M059J (cell line): ENCODE data around the gene CDK5RAP1. TPM values are rescaled to one million over a fixed set of nuclear protein-coding genes. Genes with fewer than 3 reads are reported as not detected.

Experiments
- DNase-seq: peaks from one replicate; pipeline ENCODE4 v3.0.0-alpha.2; 2012; ENCODE audit warnings: low read depth
- total RNA-seq: library from RNA; depleted of rRNA; stranded (reverse); fragments of >200 nt; shearing (Covaris generic); gene quantifications from 2 replicates; pipeline ENCODE4 v1.2.3, GENCODE V29; 2014; rRNA removed

CDK5RAP1 gene
- total RNA-seq, 1 experiment from 2014 or later, result 28.5 TPM

DNA sequence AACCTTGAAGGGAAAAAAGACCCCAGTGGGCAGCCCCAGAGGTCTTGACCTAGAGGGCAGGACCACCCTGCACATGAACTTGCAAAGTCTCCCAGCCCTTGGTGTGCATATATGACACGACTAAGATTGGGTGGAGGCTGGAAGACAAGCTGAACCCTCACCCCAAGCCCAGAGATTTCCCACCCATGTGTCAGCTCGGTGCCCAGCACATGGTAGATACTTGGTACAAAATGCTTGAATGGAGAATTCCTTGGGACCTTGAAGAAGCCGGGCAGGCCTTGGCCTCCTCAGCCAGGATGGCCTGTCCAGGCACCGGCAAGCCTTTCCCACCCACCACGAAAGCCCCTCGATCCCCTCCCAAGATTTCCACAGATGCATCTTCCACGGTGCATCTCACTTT lies 67.7 kb downstream of the CDK5RAP1 start:
- DNase-seq, result no peak

DNA sequence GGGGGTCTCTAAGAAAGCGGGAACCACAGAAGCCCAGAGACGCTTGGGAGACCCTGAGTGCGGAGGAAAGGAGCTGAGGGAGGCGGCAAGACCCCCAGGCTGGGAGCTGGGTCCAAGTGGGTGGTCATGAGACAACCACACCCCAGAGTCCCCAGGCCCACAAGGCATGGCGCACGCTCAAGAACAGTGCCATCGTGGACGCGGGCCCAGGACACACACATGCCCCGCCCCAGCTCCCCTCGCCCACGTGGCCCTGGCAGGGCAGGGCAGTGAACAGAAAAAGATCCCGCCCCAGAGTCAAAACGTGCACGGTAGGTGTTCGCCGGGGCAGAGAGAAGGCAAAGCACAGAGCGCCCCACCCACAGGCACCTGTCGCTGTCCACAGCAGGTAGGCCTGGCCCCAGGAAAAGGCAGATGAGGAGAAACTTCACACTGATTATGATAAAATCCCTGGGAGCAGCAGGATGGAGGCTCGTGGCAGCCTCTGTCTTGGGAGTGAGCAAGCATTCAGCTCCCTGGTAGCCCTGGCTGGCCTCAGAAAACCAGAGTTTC lies 68.3 kb downstream of the CDK5RAP1 start:
- no peak for DNase-seq

DNA sequence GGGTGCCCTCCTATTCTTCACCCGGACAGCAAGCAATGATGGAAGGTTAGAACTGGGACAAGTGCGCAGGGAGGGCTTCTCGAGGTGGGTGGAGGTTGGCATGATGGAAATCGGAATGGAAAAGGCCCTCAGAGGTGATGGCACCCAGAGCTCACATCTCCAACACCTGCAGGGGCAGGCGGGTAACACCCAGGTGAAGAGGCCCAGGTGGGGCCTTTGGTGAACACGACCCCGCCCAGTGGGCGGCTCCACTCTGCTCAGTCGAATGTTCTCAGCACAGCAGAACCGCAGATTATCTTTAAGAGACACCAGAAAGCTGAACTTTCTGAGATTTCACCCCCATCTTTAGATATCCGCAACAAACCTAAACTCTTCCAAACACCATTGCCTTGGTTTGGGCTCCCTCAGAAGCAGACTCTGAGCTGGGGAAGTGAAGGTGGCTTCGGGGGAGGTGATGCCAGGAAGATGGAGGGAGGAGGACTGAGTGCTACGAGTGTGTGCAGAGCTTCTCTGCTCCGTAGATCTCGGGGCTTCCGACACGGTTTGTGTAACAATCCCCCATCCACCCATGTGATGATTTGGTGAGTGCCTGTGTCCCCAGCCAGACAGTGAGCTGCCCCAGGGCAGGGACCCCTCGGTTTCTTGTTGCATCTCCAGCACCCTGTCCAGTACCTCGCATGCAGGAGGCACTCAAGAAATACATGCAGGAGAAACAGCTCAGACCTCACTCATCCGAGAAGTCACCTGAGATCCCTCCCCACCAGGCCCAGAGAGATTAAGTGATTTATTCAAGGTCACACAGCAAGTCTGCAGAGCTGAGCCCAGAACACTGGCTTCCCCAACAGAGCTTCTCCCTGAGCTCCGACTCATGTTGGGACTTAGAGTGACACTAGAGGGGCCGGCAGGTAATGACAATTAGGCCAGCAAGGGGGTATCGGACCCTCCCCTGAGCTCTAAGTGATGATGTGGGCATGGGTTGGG lies 72.9 kb downstream of the CDK5RAP1 start:
- DNase-seq, result no peak

DNA sequence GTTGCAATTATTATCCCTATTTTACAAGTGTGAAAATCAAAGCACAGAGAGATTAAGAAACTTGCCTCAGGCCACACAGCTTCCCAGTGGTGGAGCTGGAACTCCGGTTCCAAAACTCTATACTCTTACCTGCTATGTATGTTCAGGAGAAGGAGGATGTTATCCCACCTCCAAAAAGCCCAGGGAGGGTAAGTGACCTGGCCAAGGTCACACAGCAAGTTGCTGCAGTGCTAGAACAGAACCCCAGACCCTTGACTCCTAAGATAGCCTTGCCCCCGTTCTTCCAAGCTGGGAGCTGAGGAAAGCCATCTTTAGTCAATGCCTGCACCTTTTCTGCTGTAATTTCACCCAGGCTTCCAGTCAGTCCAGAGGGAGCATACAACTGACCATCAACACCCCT lies 76.0 kb downstream of the CDK5RAP1 start:
- no peak for DNase-seq

DNA sequence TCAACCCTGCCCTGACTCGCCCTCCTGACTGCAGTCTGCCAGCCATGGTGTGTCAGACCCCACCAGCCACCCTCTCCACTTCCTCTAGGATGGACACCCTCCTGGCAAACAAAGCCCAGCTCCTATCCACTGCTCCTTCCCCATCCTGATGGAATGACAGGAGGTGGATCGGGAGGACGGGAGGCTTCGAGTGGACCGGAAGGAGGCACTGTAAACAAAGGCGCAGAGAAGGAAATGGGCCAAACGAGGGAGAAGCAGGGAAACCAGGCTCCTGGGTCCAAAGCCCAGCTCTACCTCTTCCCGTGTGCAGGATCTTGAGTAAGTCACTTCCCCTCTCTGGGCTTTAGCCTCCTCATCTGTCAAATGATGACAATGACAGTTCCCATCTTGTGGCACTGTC lies 78.1 kb downstream of the CDK5RAP1 start:
- DNase-seq, result no peak

DNA sequence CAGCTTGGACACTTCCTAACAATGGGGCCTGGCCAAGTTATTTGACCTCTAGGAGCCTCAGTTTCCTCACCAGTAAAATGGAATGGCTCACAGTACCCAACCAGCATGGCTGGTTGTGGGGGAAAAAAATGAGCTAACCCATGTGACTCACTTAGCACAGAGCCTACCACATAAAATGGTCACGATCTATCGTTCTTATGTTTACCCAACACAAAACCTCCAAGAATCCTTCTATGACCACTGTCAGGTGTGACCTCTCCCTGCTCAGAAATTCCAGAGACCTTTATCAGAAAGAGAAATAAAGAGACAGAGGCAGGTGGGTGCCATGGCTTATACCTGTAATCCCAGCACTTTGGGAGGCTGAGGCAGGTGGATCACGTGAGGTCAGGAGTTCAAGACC lies 78.9 kb downstream of the CDK5RAP1 start:
- DNase-seq, result peak; percentile 54

DNA sequence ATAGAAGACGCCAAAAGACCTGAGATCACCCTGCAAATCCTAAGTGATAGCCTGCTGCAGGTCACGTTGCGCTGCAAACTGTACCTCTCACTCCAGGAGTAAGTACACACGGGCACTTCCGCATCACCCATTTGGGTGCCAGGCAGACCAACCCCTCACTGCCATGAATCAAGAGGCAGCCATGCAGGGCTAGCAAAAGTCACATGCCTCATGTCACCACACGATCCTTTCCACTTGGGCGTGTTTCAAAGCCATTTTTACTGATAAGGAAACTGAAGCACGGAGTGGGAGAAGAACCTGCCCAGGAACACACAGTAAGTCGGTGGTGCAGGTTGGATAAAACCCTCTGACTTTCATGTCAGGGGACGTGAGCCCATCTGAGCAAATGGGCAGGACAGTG lies 81.3 kb downstream of the CDK5RAP1 start:
- DNase-seq, result no peak

DNA sequence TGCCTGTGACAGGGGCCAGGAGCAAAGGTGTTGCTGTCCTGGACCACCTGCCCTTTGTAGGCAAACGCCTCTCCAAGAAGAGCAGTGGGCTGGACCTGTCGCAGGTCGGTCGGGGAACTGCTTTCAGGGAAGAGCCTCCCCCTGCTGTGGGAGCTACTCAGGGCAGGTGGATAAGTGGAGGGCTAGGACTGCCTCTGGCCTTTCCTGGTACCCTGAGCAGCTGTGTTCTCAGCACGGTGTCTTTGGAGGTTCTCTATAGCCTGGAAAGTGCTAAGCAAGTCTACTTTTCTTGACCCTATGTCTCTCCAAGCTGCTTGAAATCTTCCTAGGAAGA lies 83.3 kb downstream of the CDK5RAP1 start:
- DNase-seq, result no peak

DNA sequence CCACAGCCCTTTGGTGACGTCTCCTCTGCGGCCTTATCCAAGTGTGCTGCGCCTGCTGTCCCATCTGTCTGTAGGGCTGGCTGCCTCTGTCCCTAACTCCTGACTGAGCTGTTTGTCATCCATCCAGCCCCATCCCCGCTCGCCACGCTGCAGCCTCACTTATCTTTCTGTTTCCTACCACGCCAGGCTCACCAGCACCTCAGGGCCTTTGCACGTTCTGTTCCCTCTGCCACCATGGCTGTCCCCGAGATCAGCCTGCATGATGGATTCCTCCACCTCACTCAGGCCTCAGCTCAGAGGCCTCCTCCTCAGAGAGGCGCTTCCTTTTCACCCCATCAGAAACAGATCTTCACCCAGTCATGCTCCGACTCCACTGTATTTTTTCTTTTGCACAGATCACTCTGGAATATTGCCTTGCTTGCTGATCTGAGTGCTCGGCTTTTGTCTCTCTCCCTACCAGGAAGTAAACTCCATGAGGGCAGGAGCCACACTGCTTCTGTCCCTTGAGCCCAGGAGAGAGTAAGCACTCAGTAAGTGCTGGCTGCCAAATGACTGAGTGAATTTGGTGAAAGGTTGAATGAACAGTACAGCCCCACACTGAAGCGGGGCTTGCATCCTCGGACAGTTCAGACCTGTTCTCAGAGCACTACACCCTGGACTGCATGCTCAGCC lies 83.8 kb downstream of the CDK5RAP1 start:
- DNase-seq, result no peak

DNA sequence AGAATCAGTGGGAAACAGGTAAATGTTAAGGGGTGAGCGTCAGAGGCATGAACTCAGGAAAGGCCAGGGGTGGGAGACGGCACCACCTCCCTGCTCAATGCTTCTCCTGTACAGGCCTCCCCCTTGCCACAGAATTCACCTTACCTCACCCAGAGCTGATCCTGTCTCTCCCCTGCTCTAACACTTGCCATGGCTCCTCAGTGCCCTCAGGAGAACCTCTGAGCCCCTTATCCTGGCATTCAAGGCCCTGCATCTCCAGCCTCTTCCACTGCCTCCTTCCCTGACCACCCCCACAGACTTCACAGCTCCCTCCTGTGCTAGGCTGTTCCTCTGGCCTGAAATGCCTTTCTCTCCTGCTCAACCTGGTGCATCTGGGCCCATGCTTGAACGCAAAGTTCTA lies 84.4 kb downstream of the CDK5RAP1 start:
- no peak for DNase-seq

DNA sequence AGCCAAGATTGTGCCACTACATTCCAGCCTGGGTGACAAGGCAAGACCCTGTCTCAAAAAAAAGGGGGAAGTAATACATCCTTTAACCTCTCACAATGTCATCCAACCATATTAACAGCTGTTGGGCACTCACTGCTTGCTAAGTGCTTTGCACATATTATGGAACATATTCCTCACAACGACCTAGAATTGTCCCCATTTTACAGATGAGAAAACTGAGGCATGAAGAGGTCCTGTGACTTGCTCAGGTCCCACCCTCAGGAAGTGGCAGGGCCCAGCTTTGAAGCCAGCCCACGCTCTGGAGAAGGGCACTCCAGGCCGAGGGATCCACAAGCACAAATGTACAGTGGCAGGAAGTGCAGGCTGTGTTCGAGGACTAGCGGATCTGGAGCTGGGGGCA lies 85.0 kb downstream of the CDK5RAP1 start:
- DNase-seq, result no peak

DNA sequence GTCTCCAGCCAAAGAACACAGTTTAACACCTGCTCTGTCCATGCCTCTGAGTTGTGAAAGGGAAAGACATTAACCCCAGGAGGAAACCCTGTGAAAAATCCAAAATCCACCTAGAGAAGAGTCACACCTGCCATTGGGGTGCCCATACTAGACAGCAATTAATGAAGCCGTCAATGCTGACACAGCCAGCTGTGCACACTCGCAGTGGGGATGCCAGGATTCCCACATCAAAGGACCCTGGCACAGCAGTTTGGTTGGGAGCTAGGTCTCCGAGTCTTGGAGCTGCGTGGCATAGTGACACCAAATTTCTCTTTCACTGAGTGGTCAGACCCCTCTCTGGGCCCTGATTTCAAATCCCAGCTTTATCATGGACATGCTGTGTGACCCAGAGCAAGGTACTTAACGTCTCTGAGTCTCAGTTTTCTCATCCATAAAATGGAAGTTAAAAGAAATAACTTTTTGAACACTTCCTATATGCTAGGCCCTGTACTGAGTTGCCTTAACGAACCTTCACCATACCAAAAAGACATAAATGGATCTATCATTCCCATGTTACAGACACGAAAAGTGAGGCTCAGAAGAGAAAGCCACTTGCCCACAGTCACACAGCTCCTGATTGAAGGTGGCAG lies 87.5 kb downstream of the CDK5RAP1 start:
- DNase-seq, result no peak

DNA sequence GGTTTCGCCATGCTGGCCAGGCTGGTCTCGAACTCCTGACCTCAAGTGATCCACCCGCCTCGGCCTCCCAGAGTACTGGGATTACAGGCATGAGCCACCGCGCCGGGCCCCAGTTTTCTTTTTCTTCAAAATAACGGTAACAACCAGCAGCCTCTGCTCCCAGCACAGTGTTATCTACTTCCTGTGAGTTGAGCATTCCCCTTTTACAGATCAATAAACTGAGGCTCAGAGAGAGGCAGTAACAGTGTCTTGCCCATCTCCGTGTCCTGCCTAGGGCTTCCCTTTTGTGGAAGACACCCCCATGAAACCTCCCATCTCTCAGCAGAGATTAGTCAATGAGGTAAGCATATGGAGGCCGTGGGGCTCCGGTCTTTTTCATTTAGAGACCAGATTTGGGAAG lies 88.7 kb downstream of the CDK5RAP1 start:
- DNase-seq, result no peak

DNA sequence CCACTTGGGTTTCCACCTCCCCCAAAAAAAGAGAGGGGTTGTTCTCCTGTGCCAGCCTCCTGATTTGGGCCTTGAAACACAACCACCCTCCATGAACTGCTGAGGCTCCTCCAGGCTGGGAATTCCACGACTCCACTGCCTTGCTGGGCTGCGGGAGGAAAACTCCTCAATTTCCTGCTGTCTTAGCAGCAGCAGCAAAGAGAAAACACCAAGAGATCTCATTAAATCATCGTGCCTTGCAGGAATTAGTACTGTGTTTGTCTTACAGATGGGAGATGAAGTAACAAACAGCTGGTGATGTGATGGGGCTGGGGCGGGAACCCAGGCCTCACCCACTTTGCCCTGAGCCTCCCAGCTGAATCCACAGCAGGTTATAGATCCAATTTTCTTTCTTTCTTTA lies 89.3 kb downstream of the CDK5RAP1 start:
- DNase-seq, result no peak

DNA sequence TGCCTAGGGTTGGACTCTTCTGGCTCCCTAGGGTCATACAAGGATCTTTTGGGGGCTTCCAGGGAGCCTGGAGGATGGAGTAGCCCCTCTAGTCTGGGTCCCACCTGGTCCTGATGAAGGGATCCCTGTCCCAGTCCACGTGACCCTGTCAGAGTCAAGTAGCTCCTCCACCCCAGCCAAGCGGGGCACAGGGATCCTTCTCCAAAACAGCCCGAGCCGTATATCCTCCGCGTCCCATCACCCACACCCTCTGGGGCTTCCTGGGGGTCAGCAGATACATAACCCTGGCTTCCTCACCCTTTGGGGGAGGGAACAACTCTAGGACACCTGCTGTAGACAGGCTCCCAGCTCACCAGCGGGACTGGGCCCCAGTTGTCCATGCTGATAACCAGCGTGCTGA lies 90.3 kb downstream of the CDK5RAP1 start:
- DNase-seq, result no peak

DNA sequence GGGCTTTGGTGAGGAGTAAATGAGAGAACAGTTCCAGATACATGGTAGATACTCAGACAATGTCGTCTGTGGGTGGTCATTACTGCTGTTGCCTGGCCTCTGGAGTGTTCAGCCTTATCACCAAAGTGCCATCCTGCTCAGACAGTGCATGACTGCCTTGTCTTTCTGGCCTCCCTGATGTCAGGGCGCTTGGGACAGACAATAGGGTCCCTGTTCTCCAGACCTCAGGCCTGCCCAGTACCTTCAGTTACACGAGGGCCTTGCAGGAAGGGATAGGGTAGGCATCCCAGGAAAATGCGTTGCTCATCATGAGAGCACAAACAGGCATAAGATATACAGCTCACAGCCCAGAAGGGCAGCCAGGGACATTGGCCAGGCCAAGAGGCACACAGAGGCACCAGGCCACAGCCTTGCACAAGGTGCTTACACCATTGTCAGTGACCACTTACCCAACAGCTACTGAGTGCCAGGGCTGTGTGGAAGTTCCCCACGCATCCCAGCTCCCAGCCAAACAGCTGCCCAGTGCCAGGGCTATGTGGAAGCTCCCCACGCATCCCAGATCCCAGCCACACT lies 90.9 kb downstream of the CDK5RAP1 start:
- peak; percentile 12 for DNase-seq

DNA sequence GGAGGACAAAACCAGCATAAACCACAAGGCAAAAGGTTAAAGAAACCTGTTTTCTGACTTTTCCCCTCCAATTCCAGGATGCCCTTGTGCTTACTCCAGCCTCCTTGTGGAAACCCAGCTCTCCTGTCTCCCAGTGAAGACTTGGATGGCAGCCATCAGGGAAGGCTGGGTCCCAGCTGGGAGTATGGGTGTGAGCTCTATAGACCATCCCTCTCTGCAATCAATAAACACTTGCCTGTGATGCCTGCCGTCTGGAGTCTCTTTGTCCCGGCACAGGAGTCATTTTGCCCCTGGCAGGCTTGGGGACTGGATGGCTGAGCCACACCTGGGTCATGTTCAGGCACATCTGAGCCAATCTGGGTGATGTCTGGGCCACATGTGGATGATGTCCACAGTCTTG lies 91.7 kb downstream of the CDK5RAP1 start:
- no peak for DNase-seq

Other genes starting within 250 kb of the CDK5RAP1 start
- gene BPIFA2, start 233.4 kb downstream of the CDK5RAP1 start, total RNA-seq, result not detected in 2 replicates
- not detected in 2 replicates for gene BPIFA3, start 184.2 kb downstream of the CDK5RAP1 start, total RNA-seq
- not detected in 2 replicates for gene BPIFA1, start 165.5 kb downstream of the CDK5RAP1 start, total RNA-seq
- not detected in 2 replicates for gene BPIFB1, start 118.3 kb downstream of the CDK5RAP1 start, total RNA-seq
- gene SNTA1, start 42.2 kb upstream of the CDK5RAP1 start, total RNA-seq, result 25.8 and 32.4 TPM in 2 replicates
- 7.5 and 13.8 TPM in 2 replicates for gene CBFA2T2, start 88.6 kb upstream of the CDK5RAP1 start, total RNA-seq